Loucy (cell line): ENCODE measurements around the gene MAPRE2.

Source experiments
- EZH2phosphoT487 ChIP-seq: fragments of 200-600 bp; IDR thresholded peaks from 2 replicates; pipeline ENCODE4 v1.6.1; 2018; ENCODE audit warnings: antibody characterized with exemption, mild to moderate bottlenecking, moderate library complexity, borderline replicate concordance
- TF ChIP-seq, protein P1 (sequence below): fragments of 200-600 bp; sonication (generic); conservative IDR thresholded peaks from 2 replicates; pipeline ENCODE4 v1.5.1; 2014; ENCODE audit warnings: mild to moderate bottlenecking, antibody characterized with exemption, low read length

DNA sequence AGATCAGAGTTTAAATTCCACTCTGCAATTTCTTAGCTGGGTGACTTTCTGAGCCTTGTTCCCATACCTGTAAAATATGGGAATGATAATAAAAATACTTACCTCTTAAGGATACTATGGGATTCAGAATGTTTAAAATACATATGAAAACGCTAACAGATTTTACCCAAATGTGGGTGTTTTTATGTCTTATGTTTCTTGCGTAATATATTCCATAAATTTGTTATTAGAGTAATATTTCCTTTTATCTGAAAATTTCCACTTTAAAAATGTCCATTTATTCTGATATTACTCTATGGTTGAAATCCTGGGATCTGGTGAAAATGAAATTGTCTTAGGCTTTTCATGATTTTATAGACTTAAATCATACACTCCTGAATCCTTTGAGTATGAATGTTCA, 45.5 kb downstream of the MAPRE2 start:
- TF ChIP-seq, protein P1, sequence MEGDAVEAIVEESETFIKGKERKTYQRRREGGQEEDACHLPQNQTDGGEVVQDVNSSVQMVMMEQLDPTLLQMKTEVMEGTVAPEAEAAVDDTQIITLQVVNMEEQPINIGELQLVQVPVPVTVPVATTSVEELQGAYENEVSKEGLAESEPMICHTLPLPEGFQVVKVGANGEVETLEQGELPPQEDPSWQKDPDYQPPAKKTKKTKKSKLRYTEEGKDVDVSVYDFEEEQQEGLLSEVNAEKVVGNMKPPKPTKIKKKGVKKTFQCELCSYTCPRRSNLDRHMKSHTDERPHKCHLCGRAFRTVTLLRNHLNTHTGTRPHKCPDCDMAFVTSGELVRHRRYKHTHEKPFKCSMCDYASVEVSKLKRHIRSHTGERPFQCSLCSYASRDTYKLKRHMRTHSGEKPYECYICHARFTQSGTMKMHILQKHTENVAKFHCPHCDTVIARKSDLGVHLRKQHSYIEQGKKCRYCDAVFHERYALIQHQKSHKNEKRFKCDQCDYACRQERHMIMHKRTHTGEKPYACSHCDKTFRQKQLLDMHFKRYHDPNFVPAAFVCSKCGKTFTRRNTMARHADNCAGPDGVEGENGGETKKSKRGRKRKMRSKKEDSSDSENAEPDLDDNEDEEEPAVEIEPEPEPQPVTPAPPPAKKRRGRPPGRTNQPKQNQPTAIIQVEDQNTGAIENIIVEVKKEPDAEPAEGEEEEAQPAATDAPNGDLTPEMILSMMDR = no peak
- no peak for TF ChIP-seq EZH2phosphoT487
